GM08714 (cell line): ENCODE results near the gene SLC66A2.
"Not testable (repeated sequence)": the region's sequence is repeated elsewhere in the genome, so short reads cannot be mapped to it uniquely, and the experiment has no call there.

Source experiments
- H3K4me3 ChIP-seq: fragments of 200-500 bp; sonication (Bioruptor generic); 2 replicates; pipeline ENCODE4 v1.5.1; 2014; ENCODE audit warnings: mild to moderate bottlenecking, low read length, inconsistent platforms
- ZNF274 ChIP-seq: IDR thresholded peaks from 2 replicates; pipeline ENCODE4 v1.6.1; 2012; ENCODE audit warnings: mild to moderate bottlenecking, low read depth, low read length

The SLC66A2 gene

GRCh38 chr18:79951545-79952455, at the start of gene SLC66A2:
TSS of gene SLC66A2 (minus strand) at chr18:79951653. CDS start at chr18:79950926, 727 bp downstream.
- no peak for TF ChIP-seq ZNF274
- peak within 1 kb of the TSS; percentile 87 for H3K4me3 ChIP-seq

GRCh38 chr18:80000877-80001276, 49.4 kb upstream of the SLC66A2 start:
- no peak for TF ChIP-seq ZNF274
- no peak overlapping the region for H3K4me3 ChIP-seq

GRCh38 chr18:79999701-80000100, 48.2 kb upstream of the SLC66A2 start:
- H3K4me3 ChIP-seq, result not testable (repeated sequence)

- no peak overlapping the region for H3K4me3 ChIP-seq
- TF ChIP-seq ZNF274, result no peak
Observed at GRCh38 chr18:79991494-79991893, 40.0 kb upstream of the SLC66A2 start.

- H3K4me3 ChIP-seq, result peak overlapping the region; percentile 97
- no peak for TF ChIP-seq ZNF274
Observed at GRCh38 chr18:79989195-79989497, 37.7 kb upstream of the SLC66A2 start.

- peak within 1 kb of the TSS; percentile 97 for H3K4me3 ChIP-seq
- TF ChIP-seq ZNF274, result no peak
Observed at GRCh38 chr18:79988451-79989194, 37.2 kb upstream of the SLC66A2 start, which contains the start of gene TXNL4A. TSS of gene TXNL4A (minus strand) at chr18:79988563. CDS start at chr18:79988392, 171 bp downstream.

GRCh38 chr18:79988071-79988450, 36.6 kb upstream of the SLC66A2 start:
- H3K4me3 ChIP-seq, result peak overlapping the region; percentile 97
- no peak for TF ChIP-seq ZNF274

- no peak for TF ChIP-seq ZNF274
Observed at GRCh38 chr18:79987566-79987965, 36.1 kb upstream of the SLC66A2 start.

GRCh38 chr18:79986726-79987125, 35.3 kb upstream of the SLC66A2 start:
- H3K4me3 ChIP-seq, result peak overlapping the region; percentile 97

More at GRCh38 chr18:79987566-79987965, 36.1 kb upstream of the SLC66A2 start:
- H3K4me3 ChIP-seq, result peak overlapping the region; percentile 97

GRCh38 chr18:79985172-79985571, 33.7 kb upstream of the SLC66A2 start:
- no peak for TF ChIP-seq ZNF274
- H3K4me3 ChIP-seq, result no peak overlapping the region

More at GRCh38 chr18:79986726-79987125, 35.3 kb upstream of the SLC66A2 start:
- TF ChIP-seq ZNF274, result no peak

- H3K4me3 ChIP-seq, result no peak overlapping the region
- no peak for TF ChIP-seq ZNF274
Observed at GRCh38 chr18:79983793-79984192, 32.3 kb upstream of the SLC66A2 start.

- no peak for TF ChIP-seq ZNF274
- H3K4me3 ChIP-seq, result no peak overlapping the region
Observed at GRCh38 chr18:79983253-79983652, 31.8 kb upstream of the SLC66A2 start.

- no peak for TF ChIP-seq ZNF274
- no peak overlapping the region for H3K4me3 ChIP-seq
Observed at GRCh38 chr18:79982736-79983135, 31.3 kb upstream of the SLC66A2 start.

GRCh38 chr18:79980585-79980984, 29.1 kb upstream of the SLC66A2 start:
- no peak overlapping the region for H3K4me3 ChIP-seq
- TF ChIP-seq ZNF274, result no peak

- H3K4me3 ChIP-seq, result no peak overlapping the region
- no peak for TF ChIP-seq ZNF274
Observed at GRCh38 chr18:79979843-79980242, 28.4 kb upstream of the SLC66A2 start.
